Thyroid gland (tissue), 4 donors: ENCODE results near the gene DNM3. TPM values are rescaled to one million over a fixed set of nuclear protein-coding genes. Genes with fewer than 3 reads are reported as not detected.
A peak's percentile ranks its signal among the peaks of the same experiment; 100 is the strongest.

Experiments used
- DNase-seq, 2 donors: peaks; one replicate each; pipeline ENCODE4 v3.0.0-alpha.2; 2019
- H3K27ac ChIP-seq, 3 donors: fragments of 200-600 bp; sonication (generic); 1 replicate in 2 of 3; 2 replicates in 1 of 3; pipeline ENCODE4 v1.5.1; 2016 to 2019; ENCODE audit warnings: mild to moderate bottlenecking in 1 of 3, moderate library complexity in 1 of 3
- H3K27me3 ChIP-seq: fragments of 200-600 bp; sonication (generic); one replicate; pipeline ENCODE4 v1.5.1; 2019
- H3K36me3 ChIP-seq, 2 donors: fragments of 200-600 bp; sonication (generic); one replicate each; pipeline ENCODE4 v1.5.1; 2016 to 2019
- H3K4me1 ChIP-seq, 2 donors: fragments of 200-600 bp; sonication (generic); one replicate each; pipeline ENCODE4 v1.5.1; 2017 to 2019
- H3K4me3 ChIP-seq, 3 donors: fragments of 200-600 bp; sonication (generic); replicated peaks in 1 of 3; 1 replicate in 2 of 3; 2 replicates in 1 of 3; pipeline ENCODE4 v1.5.1; 2016; ENCODE audit warnings: mild to moderate bottlenecking in 1 of 3
- H3K9me3 ChIP-seq: fragments of 200-600 bp; sonication (generic); one replicate; pipeline ENCODE4 v1.5.1; 2017
- CTCF ChIP-seq, 6 experiments: fragments of 200-600 bp in 3 of 6; fragments of 450-650 bp in 3 of 6; sonication (generic) in 3 of 6; IDR thresholded peaks; one replicate each; pipeline ENCODE4 v1.5.1; 2016 to 2019; ENCODE audit warnings: antibody characterized with exemption in 6 of 6, mild to moderate bottlenecking in 2 of 6, inconsistent platforms in 1 of 6, moderate library complexity in 1 of 6
- POLR2A ChIP-seq, 2 donors: fragments of 450-650 bp; IDR thresholded peaks; one replicate each; pipeline ENCODE4 v1.6.1; 2017; ENCODE audit warnings: antibody characterized with exemption in 2 of 2, mild to moderate bottlenecking in 2 of 2, moderate library complexity in 1 of 2
- WGBS, 2 donors: methylation state at CpG; one replicate each; pipeline ENCODE4 v1.1.5; 2017; 5-methylcytosine and 5-hydroxymethylcytosine counted together
- intact Hi-C: fragments of 100-400 bp; cut with DNase I; formaldehyde crosslinking; loops from one replicate; pipeline ENCODE4 v1.15.1; 2023
- total RNA-seq, 4 donors: library from RNA; depleted of rRNA; stranded (reverse); fragments of >200 nt; gene quantifications; one replicate each; pipeline ENCODE4 v1.2.3, GENCODE V29; 2016

Gene DNM3
- total RNA-seq, 4 donors from 2014 or later, result 9.0 to 13.6 (median 10.8) TPM

GRCh38 chr1:172416496-172417035 lies 575.3 kb downstream of the DNM3 start:
- peaks cover 0 to 1% of the 10 kb centered on the region in 2 donors for H3K4me1 ChIP-seq
- H3K27me3 ChIP-seq, result no peaks in the 10 kb centered on the region
- no peaks in the 10 kb centered on the region for H3K9me3 ChIP-seq
- DNase-seq, result no peak
- H3K36me3 ChIP-seq, result no peaks in the 10 kb centered on the region
- intact Hi-C loops, result no loop called here
- TF ChIP-seq CTCF (IDR thresholded peaks at IDR 0.05) (no peak), POLR2A (IDR thresholded peaks at IDR 0.05) (no peak)
- H3K4me3 ChIP-seq, result no peak overlapping the region
- 80 to 87% methylated on average over 4 of the region's 4 CpGs for WGBS, 2 donors
- no peak overlapping the region for H3K27ac ChIP-seq

GRCh38 chr1:172417557-172417956 lies 576.3 kb downstream of the DNM3 start:
- intact Hi-C loops, result no loop called here
- no peak for TF ChIP-seq POLR2A (IDR thresholded peaks at IDR 0.05)
- no peak for TF ChIP-seq CTCF (IDR thresholded peaks at IDR 0.05)
- DNase-seq, result no peak
- Histone ChIP-seq H3K27ac (no peak overlapping the region), H3K9me3 (no peaks in the 10 kb centered on the region), H3K4me3 (no peak overlapping the region), H3K27me3 (no peaks in the 10 kb centered on the region), H3K4me1 (peaks cover 0 to 9% of the 10 kb centered on the region in 2 donors), H3K36me3 (no peaks in the 10 kb centered on the region)
- 96 to 98% methylated on average over 1 of the region's 1 CpG for WGBS, 2 donors

GRCh38 chr1:172420385-172420784 lies 579.1 kb downstream of the DNM3 start, which contains the start of gene C1orf105:
C1orf105 (plus strand) TSS chr1:172420685; CDS start chr1:172420886, 201 bp downstream.
- H3K4me1 ChIP-seq, result peaks cover 0 to 9% of the 10 kb centered on the region in 2 donors
- intact Hi-C loops, result no loop called here
- H3K27me3 ChIP-seq, result no peaks in the 10 kb centered on the region
- no peaks in the 10 kb centered on the region for H3K9me3 ChIP-seq
- no peak for DNase-seq
- no peak within 1 kb of the TSS for H3K4me3 ChIP-seq
- WGBS, 2 donors, result 94 to 95% methylated on average over 1 of the region's 1 CpG
- no peak for TF ChIP-seq POLR2A (IDR thresholded peaks at IDR 0.05)
- TF ChIP-seq CTCF (IDR thresholded peaks at IDR 0.05), result no peak
- no peaks in the 10 kb centered on the region for H3K36me3 ChIP-seq
- no peak within 1 kb of the TSS for H3K27ac ChIP-seq

- peak; percentile 23 to 38 for DNase-seq
- Histone ChIP-seq H3K36me3 (no peaks in the 10 kb centered on the region), H3K27ac (no peak overlapping the region), H3K4me3 (no peak overlapping the region), H3K4me1 (peaks cover 0 to 9% of the 10 kb centered on the region in 2 donors), H3K27me3 (no peaks in the 10 kb centered on the region), H3K9me3 (no peaks in the 10 kb centered on the region)
- 80 to 93% methylated on average over 3 to 5 of the region's 5 CpGs for whole genome bisulfite sequencing, 2 donors
- TF ChIP-seq POLR2A (IDR thresholded peaks at IDR 0.05) (no peak), CTCF (IDR thresholded peaks at IDR 0.05) (no peak)
- intact Hi-C loops, result no loop called here
Measured at GRCh38 chr1:172421974-172422604, 580.8 kb downstream of the DNM3 start.

GRCh38 chr1:172423336-172423735 lies 582.0 kb downstream of the DNM3 start:
- 92 to 97% methylated on average over 2 of the region's 2 CpGs for WGBS, 2 donors
- Histone ChIP-seq H3K9me3 (no peaks in the 10 kb centered on the region), H3K4me3 (no peak overlapping the region), H3K27ac (no peak overlapping the region), H3K27me3 (no peaks in the 10 kb centered on the region), H3K4me1 (peaks cover 0 to 9% of the 10 kb centered on the region in 2 donors), H3K36me3 (no peaks in the 10 kb centered on the region)
- DNase-seq, result no peak
- intact Hi-C loops, result no loop called here
- TF ChIP-seq POLR2A (IDR thresholded peaks at IDR 0.05), result no peak
- no peak for TF ChIP-seq CTCF (IDR thresholded peaks at IDR 0.05)
